Cardiac muscle cell (in vitro differentiated cells and primary cell): ENCODE results near the gene MYBPC2. TPM values are rescaled to one million over a fixed set of nuclear protein-coding genes. Genes with fewer than 3 reads are reported as not detected.

Experiments
- DNase-seq, 2 donors: peaks; one replicate each; pipeline versions ENCODE4 v3.0.0 to v3.0.0-alpha.2; 2010 to 2017; ENCODE audit warnings: low read depth in 1 of 2, low spot score in 1 of 2
- H3K27ac ChIP-seq: fragments of 200-600 bp; sonication (generic); 2 replicates; pipeline ENCODE4 v1.5.1; 2016
- H3K27me3 ChIP-seq: fragments of 200-600 bp; sonication (generic); 2 replicates; pipeline ENCODE4 v1.6.0; 2016; ENCODE audit warnings: control low read depth
- H3K36me3 ChIP-seq: fragments of 200-600 bp; sonication (generic); 2 replicates; pipeline ENCODE4 v1.5.1; 2016; ENCODE audit warnings: control low read depth
- H3K4me1 ChIP-seq: fragments of 200-600 bp; sonication (generic); 2 replicates; pipeline ENCODE4 v1.8.1; 2017; ENCODE audit warnings: low read depth, mild to moderate bottlenecking, mixed run types
- H3K4me3 ChIP-seq: fragments of 200-600 bp; sonication (generic); 2 replicates; pipeline ENCODE4 v1.5.1; 2016; ENCODE audit warnings: mild to moderate bottlenecking
- H3K9me3 ChIP-seq: fragments of 200-600 bp; sonication (generic); 2 replicates; pipeline ENCODE4 v1.5.1; 2017; ENCODE audit warnings: low read depth, mild to moderate bottlenecking, control low read depth
- CTCF ChIP-seq: IDR thresholded peaks from 2 replicates; pipeline ENCODE4 v1.5.1; 2012; ENCODE audit warnings: low read depth, mild to moderate bottlenecking, low read length
- polyA plus RNA-seq: library from polyadenylated mRNA; unstranded; fragments of >200 nt; fragmentation: Nextera tagmentation; extraction: Ambion mirVana; gene quantifications from 2 replicates; pipeline ENCODE4 v1.2.1, GENCODE V29; 2016
- total RNA-seq: library from RNA; depleted of rRNA; stranded (reverse); fragments of >200 nt; gene quantifications from 2 replicates; pipeline ENCODE4 v1.2.3, GENCODE V29; 2016

The MYBPC2 gene
- total and polyA plus RNA-seq, 2 experiments from 2014 or later: 0.18 to 0.31 TPM

- no peaks in the 10 kb centered on the region for H3K27me3 ChIP-seq
- H3K9me3 ChIP-seq: no peaks in the 10 kb centered on the region
- H3K4me1 ChIP-seq: peaks cover 9% of the 10 kb centered on the region
- H3K4me3 ChIP-seq: peak overlapping the region; percentile 58
- DNase-seq: peak; percentile 77 to 89
- no peak for TF ChIP-seq CTCF
- H3K36me3 ChIP-seq: no peaks in the 10 kb centered on the region
- H3K27ac ChIP-seq: no peak overlapping the region
Measured at GRCh38 chr19:50431343-50432220, 1.1 kb upstream of the MYBPC2 start.

GRCh38 chr19:50433201-50434180 is 799 bp downstream of the MYBPC2 start:
- Histone ChIP-seq H3K4me3 (no peak overlapping the region), H3K4me1 (peaks cover 9% of the 10 kb centered on the region), H3K9me3 (no peaks in the 10 kb centered on the region), H3K36me3 (no peaks in the 10 kb centered on the region), H3K27ac (no peak overlapping the region), H3K27me3 (no peaks in the 10 kb centered on the region)
- DNase-seq: no peak
- no peak for TF ChIP-seq CTCF

- no peaks in the 10 kb centered on the region for H3K36me3 ChIP-seq
- TF ChIP-seq CTCF: no peak
- H3K4me3 ChIP-seq: no peak overlapping the region
- H3K4me1 ChIP-seq: peaks cover 4% of the 10 kb centered on the region
- no peak for DNase-seq
- no peaks in the 10 kb centered on the region for H3K9me3 ChIP-seq
- H3K27ac ChIP-seq: no peak overlapping the region
- H3K27me3 ChIP-seq: no peaks in the 10 kb centered on the region
Measured at GRCh38 chr19:50434525-50434924, 1.8 kb downstream of the MYBPC2 start.

GRCh38 chr19:50435221-50435620 is 2.5 kb downstream of the MYBPC2 start:
- peaks cover 4% of the 10 kb centered on the region for H3K4me1 ChIP-seq
- H3K9me3 ChIP-seq: no peaks in the 10 kb centered on the region
- no peaks in the 10 kb centered on the region for H3K36me3 ChIP-seq
- no peak for DNase-seq
- no peak for TF ChIP-seq CTCF
- no peak overlapping the region for H3K27ac ChIP-seq
- no peak overlapping the region for H3K4me3 ChIP-seq
- no peaks in the 10 kb centered on the region for H3K27me3 ChIP-seq

GRCh38 chr19:50435627-50436026 is 2.9 kb downstream of the MYBPC2 start:
- H3K27ac ChIP-seq: no peak overlapping the region
- no peak for DNase-seq
- H3K4me3 ChIP-seq: no peak overlapping the region
- H3K36me3 ChIP-seq: no peaks in the 10 kb centered on the region
- no peaks in the 10 kb centered on the region for H3K27me3 ChIP-seq
- H3K9me3 ChIP-seq: no peaks in the 10 kb centered on the region
- no peak for TF ChIP-seq CTCF
- peaks cover 4% of the 10 kb centered on the region for H3K4me1 ChIP-seq
